Calu3 (cell line): ENCODE measurements around the gene OPTC. TPM values are rescaled to one million over a fixed set of nuclear protein-coding genes. Genes with fewer than 3 reads are reported as not detected.

ENCODE experiments used
- BruUV-seq: library from RNA; stranded (reverse); fragments of 400-500 nt; replicated peaks from 2 replicates; lab custom pipeline; 2021; lab: Mats Ljungman, UMichigan
- CTCF ChIA-PET: fragments of 300-600 bp; sonication (Branson Sonifier 250); formaldehyde crosslinking; loops from one replicate; lab custom pipeline; 2022; ENCODE audit warnings: antibody characterized with exemption; lab: Charles Lee
- DNase-seq: peaks from one replicate; pipeline ENCODE4 v3.0.0; 2022
- H3K27ac Mint-ChIP-seq: one replicate; pipeline ENCODE4 v1.8.0; 2022; ENCODE audit warnings: mixed read lengths; ENCODE audit not compliant: unreplicated experiment
- H3K27me3 Mint-ChIP-seq: one replicate; pipeline ENCODE4 v1.8.0; 2022; ENCODE audit warnings: mixed read lengths; ENCODE audit not compliant: unreplicated experiment
- H3K36me3 Mint-ChIP-seq: one replicate; pipeline ENCODE4 v1.8.0; 2022; ENCODE audit warnings: mild to moderate bottlenecking, moderate library complexity, mixed read lengths; ENCODE audit not compliant: insufficient read depth, unreplicated experiment
- H3K4me1 Mint-ChIP-seq: one replicate; pipeline ENCODE4 v1.8.0; 2022; ENCODE audit warnings: mild to moderate bottlenecking, low read depth, mixed read lengths; ENCODE audit not compliant: unreplicated experiment
- H3K4me3 Mint-ChIP-seq: one replicate; pipeline ENCODE4 v1.8.0; 2022; ENCODE audit warnings: mild to moderate bottlenecking, low read depth, moderate library complexity, mixed read lengths; ENCODE audit not compliant: unreplicated experiment
- H3K9me3 Mint-ChIP-seq: one replicate; pipeline ENCODE4 v1.8.0; 2022; ENCODE audit warnings: low read depth, mixed read lengths; ENCODE audit not compliant: unreplicated experiment
- intact Hi-C: fragments of 100-400 bp; cut with micrococcal nuclease; formaldehyde crosslinking; loops from one replicate; pipeline ENCODE4 v1.10.0; 2022; ENCODE audit not compliant: unreplicated experiment
- total RNA-seq: library from RNA; stranded (reverse); gene quantifications from 2 replicates; pipeline ENCODE4 v1.2.3, GENCODE V29; 2022
- TF ChIP-seq, protein P1 (sequence below): fragments of 200-600 bp; IDR thresholded peaks from one replicate; pipeline ENCODE4 v1.8.0; 2022; ENCODE audit warnings: antibody characterized with exemption; ENCODE audit not compliant: unreplicated experiment

The OPTC gene
- total RNA-seq, 1 experiment from 2014 or later, result not detected

DNA sequence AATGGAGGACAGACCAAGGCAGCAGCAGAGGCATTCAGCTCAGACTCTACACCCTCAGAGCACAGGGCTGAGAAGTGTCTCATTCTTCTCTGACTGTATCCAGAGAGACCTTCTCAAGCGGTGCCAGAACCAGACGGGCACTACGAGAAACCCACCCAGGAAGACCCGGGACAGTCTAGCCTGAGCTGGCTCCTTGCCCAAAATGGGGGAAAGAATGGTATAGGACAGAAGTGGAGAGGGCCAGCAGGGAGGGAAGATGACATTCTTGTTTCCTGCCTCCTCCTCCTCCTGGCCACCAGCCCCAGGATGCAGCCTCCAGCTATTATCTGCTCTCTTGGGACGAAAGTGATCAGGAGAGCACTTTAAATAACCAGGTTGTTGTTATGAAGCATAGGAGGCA is 40.9 kb upstream of the OPTC start:
- intact Hi-C loops, result no loop called here
- no peak overlapping the region for H3K27ac Mint-ChIP-seq
- H3K4me3 Mint-ChIP-seq, result no peak overlapping the region
- no peaks in the 10 kb centered on the region for H3K9me3 Mint-ChIP-seq
- no peak for DNase-seq
- BruUV-seq, result no TSS peak
- no peaks in the 10 kb centered on the region for H3K36me3 Mint-ChIP-seq
- CTCF ChIA-PET, result interaction anchor here (0.7 to 0.8 kb wide), 2 partner anchors 17 to 18 kb away, joined by 3 to 6 read pairs; no protein-coding TSS in a partner anchor
- TF ChIP-seq, protein P1, sequence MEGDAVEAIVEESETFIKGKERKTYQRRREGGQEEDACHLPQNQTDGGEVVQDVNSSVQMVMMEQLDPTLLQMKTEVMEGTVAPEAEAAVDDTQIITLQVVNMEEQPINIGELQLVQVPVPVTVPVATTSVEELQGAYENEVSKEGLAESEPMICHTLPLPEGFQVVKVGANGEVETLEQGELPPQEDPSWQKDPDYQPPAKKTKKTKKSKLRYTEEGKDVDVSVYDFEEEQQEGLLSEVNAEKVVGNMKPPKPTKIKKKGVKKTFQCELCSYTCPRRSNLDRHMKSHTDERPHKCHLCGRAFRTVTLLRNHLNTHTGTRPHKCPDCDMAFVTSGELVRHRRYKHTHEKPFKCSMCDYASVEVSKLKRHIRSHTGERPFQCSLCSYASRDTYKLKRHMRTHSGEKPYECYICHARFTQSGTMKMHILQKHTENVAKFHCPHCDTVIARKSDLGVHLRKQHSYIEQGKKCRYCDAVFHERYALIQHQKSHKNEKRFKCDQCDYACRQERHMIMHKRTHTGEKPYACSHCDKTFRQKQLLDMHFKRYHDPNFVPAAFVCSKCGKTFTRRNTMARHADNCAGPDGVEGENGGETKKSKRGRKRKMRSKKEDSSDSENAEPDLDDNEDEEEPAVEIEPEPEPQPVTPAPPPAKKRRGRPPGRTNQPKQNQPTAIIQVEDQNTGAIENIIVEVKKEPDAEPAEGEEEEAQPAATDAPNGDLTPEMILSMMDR, result no peak
- H3K27me3 Mint-ChIP-seq, result peaks cover 99% of the 10 kb centered on the region
- H3K4me1 Mint-ChIP-seq, result no peaks in the 10 kb centered on the region

DNA sequence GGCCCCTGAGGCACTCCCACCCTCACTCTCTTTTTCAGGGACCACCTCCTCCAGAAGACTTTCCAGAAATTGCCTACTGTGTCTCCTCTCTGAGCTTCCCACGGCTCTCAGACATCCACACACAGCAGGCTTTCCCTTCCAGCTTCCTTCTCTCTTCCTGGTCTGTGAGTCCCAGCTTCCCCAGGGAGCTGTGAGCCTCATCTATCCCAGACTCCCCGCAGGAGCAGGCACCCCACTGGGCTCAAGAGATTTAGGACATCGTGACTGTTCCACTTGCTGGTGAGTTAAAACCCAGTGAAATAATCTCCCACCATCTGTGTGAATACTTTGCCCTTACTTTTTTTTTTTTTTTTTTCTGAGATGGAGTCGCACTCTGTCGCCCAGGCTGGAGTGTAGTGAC is 40.3 kb upstream of the OPTC start:
- intact Hi-C loops, result no loop called here
- Mint-ChIP-seq H3K4me1 (no peaks in the 10 kb centered on the region), H3K27me3 (peaks cover 100% of the 10 kb centered on the region), H3K4me3 (no peak overlapping the region), H3K9me3 (no peaks in the 10 kb centered on the region), H3K27ac (no peak overlapping the region), H3K36me3 (no peaks in the 10 kb centered on the region)
- TF ChIP-seq, protein P1, result no peak
- CTCF ChIA-PET, result interaction anchor here (0.7 kb wide), 1 partner anchor 17 kb away, joined by 3 read pairs; no protein-coding TSS in a partner anchor
- DNase-seq, result no peak
- no TSS peak for BruUV-seq

DNA sequence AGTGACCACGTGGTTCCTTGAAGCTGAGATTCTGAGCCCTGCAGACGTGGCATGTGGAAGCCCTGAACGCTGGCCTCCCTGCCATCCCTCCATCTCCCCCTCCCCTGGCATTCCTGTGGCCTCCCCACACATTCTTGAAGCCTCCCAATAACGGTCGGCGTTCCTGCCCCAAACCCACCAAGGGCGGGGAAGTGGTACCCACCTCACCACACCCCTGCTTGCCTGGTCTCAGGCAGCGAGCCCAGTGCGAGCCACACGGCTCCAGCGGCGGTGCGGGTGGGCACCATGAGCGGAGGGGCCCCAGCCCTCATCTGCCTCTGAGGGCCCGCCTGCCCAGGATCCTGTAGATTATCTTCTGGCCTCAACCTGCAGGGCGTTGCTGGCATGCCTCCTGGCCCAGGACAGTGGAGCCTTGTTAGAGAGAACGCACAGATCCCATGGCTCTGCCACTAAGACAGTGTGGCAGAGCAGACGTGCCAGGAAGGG is 38.9 kb upstream of the OPTC start:
- intact Hi-C loops, result no loop called here
- no peaks in the 10 kb centered on the region for H3K4me1 Mint-ChIP-seq
- H3K27ac Mint-ChIP-seq, result no peak overlapping the region
- no peaks in the 10 kb centered on the region for H3K9me3 Mint-ChIP-seq
- CTCF ChIA-PET, result interaction anchor here (0.5 kb wide), 1 partner anchor 21 kb away, joined by 7 read pairs; the partner anchor contains the start of gene PRELP
- no peaks in the 10 kb centered on the region for H3K36me3 Mint-ChIP-seq
- TF ChIP-seq, protein P1, result no peak
- BruUV-seq, result no TSS peak
- peaks cover 100% of the 10 kb centered on the region for H3K27me3 Mint-ChIP-seq
- H3K4me3 Mint-ChIP-seq, result no peak overlapping the region
- DNase-seq, result no peak

DNA sequence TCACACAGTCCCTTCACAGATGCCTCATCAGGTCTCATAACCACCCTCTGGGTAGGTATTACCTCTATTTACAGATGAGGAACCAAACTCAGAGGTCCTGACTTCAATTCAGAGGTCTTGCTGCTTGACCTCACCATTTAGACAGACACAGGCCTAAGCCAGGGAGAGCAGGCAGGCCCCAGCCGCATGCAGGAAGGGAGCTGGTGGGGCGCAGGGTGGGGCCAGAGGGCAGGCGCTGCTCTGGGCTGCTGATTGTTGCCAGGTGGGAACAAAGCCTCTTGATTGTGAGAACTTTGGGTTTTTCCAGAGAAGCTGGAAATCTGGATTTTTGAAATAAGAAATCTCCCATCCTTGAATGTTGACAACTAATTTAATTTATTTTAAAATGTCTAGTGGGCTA is 38.2 kb upstream of the OPTC start:
- Mint-ChIP-seq H3K27ac (no peak overlapping the region), H3K4me1 (no peaks in the 10 kb centered on the region), H3K9me3 (no peaks in the 10 kb centered on the region), H3K4me3 (no peak overlapping the region), H3K36me3 (no peaks in the 10 kb centered on the region), H3K27me3 (peaks cover 100% of the 10 kb centered on the region)
- CTCF ChIA-PET, result no interaction called here
- BruUV-seq, result no TSS peak
- no peak for DNase-seq
- intact Hi-C loops, result no loop called here
- TF ChIP-seq, protein P1, result no peak
